NCI-H146 (cell line): ENCODE measurements around the gene TMEM117.
A peak's percentile ranks its signal among the peaks of the same experiment; 100 is the strongest.

ENCODE experiments used
- DNase-seq: peaks from one replicate; lab custom pipeline; 2025; lab: John Stamatoyannopoulos, UW

Gene TMEM117

DNA sequence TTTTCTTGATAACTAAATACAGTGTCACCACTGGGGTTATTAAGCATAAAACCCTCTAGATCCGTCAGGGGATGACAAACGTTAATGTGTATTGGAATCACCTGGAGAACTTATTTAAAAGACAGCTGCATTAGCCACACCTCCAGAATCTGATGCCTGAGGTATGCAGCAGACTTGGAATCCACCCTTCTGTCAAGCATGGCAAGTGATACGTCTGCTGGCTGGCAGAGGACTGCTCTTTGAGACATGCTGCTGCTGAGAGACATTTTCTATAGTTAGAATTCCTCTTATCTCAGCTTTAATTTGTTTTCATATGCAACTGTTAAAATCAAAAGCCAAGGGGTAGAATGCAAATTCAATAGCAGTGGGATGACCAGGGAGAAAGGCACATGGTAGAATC, 544.0 kb downstream of the TMEM117 start:
- peak; percentile 29 for DNase-seq

DNA sequence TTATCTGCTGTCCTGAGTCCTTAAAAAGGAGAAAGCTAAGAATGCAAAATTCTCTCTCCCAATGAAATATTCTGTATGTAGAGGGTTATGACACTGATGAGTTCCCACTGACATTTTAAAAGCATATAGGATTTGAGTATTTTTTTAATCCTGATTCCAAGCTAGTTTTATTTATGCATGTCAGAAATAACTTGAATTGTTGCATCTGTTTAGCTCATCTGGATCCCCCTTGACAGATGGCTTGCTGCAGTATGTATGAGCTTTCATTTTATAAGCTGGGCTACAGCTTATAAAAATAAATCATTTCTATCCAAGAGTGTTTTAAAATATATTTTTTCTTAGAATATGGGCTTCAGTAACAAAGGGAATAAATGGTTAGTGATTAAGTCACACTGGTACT, 545.0 kb downstream of the TMEM117 start:
- DNase-seq = no peak

DNA sequence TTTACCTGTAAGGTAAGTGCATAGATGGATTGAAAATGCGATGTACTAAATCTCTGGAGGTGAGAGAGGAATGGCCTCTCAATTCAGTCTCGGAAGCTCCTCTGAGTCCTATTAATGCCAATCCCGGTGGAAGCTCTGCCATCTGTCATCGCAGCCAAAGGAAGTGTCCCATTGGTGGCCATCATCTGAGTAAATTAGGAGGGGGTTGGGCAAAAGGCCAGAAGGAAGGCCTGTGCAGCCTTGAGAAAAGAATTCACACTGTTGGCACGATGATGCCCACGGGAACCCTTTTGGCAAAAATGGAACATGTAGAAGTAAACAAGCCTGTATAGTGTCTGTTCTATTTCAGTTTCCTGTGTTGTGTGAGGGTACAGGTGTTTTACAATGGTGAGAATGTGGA, 545.5 kb downstream of the TMEM117 start:
- DNase-seq = no peak

GRCh38 chr12:44384136-44384535, 548.3 kb downstream of the TMEM117 start:
- no peak for DNase-seq

DNA sequence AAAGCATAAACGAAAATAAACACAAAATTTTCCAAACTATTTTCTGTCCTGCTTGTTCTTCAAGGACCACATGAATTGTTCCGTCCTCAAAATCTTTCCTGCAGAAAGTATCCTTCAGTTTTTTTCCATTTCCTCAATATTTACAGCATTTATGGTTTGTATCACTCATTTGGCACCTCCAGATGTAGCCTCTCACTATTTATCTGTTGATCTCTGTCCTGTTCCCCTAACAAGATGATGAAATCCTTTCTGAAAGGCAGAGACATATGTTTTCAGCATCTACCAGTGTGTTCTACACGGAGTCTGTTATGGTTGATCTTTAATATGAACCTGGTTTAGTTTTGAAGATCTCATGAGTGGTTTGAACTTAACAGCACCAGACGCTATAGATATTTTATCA, 550.1 kb downstream of the TMEM117 start:
- DNase-seq = no peak

- DNase-seq = no peak
These were observed 551.7 kb downstream of the TMEM117 start for GRCh38 chr12:44387581-44387980.

DNA sequence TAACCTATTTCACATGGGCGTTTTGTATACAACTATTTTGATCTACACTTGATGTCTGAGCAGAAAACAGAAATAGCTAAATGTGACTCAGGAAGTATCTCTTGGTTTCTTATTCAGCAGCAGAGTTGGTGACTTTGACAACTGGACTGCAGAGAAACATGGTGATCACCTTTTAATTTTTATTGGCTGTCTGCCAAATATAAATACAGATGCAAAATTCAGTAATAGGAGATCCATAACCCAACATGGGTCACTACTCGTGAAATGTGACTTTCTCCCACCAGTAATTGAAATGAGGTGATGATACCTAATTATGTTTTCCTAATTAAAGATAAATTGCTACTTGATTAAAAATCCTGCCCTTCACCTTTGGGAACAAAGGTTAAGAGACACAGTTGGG, 553.2 kb downstream of the TMEM117 start:
- no peak for DNase-seq

- no peak for DNase-seq
These were observed 554.0 kb downstream of the TMEM117 start for GRCh38 chr12:44389896-44390295.

DNA sequence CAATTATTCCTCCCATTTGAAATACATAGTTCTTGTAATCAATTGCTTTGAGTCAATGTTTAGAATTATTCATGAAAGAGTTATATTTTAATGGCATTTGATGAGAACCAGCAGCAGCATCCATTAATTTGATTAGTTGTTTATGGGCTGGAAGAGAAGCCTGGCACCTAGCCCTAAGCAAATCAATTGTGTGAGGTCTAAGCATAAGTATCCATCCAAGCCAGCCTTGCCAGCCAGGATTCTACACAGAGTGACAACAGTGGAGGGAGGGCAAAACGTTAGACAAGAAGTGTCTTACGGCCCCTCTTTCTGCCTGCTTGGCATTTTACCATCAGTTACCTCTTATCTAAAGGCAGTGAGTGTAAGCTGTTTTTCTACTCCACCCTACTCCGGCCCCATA, 561.8 kb downstream of the TMEM117 start:
- no peak for DNase-seq

GRCh38 chr12:44403185-44403584, 567.3 kb downstream of the TMEM117 start:
- no peak for DNase-seq

DNA sequence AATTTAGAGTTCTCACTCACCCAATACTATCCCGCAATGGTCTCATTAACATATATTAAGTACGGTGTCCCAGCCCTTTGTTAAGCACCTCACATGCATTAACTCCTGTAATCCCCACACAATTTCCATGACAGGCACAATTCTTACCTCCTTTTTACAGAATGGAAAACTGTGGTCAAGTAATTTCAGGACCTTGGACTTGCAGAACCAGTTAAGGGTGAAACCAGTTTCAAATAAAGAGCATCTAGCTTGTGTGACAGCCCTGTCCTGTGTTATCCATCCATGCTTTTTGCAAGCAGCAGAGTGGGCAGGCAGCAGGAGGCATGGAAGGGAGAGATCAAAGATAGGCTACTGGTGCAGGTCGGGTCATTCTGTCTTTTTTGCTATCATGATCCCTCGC, 569.4 kb downstream of the TMEM117 start:
- DNase-seq = no peak

DNA sequence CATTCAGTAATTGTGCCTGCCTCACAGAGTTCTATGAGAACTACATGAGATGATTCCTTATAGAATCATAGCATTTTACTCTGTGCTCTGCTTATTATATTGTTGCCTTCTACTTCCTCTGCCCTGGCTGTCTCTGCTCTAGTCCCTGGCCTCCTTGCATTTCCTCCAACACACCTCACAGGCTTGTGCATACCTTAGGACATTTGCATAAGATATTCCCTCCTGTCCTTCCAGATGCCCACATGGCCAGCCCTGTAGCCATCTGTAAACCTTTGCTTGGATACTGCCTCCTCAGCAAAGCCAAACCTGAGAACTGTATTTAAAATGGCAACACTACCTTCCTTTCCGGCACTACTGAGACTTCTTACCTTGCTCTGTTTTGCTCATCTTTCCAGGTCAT, 586.7 kb downstream of the TMEM117 start:
- no peak for DNase-seq

DNA sequence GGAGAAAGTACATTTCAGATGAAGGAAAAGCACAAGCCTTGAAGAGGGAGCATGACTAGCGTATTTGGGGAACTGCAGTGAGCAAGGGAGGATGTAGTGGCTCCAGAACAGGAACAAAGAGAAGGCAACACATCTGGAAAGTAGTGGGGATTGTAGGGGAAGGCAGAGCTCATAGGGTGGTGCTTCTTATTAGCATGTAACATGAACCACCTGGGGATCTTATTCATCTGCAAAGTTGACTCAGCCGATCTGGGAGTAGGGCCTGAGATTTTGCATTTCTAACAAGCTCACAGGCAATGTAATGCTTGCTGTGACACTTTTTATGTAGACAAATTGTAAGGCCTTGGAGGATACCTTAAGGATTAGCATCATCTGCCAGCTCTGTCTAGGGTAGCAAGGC, 592.9 kb downstream of the TMEM117 start:
- DNase-seq = no peak

GRCh38 chr12:44431647-44432343, 595.9 kb downstream of the TMEM117 start:
- no peak for DNase-seq

- DNase-seq = no peak
These were observed 597.8 kb downstream of the TMEM117 start for GRCh38 chr12:44433659-44434058.

GRCh38 chr12:44436756-44437155, 600.9 kb downstream of the TMEM117 start:
- no peak for DNase-seq
